Epidermal melanocyte (primary cell): ENCODE data around the gene DYNLT4.
"Not testable (repeated sequence)": the region's sequence is repeated elsewhere in the genome, so short reads cannot be mapped to it uniquely, and the experiment has no call there.

Experiments
- DNase-seq: peaks from one replicate; pipeline ENCODE4 v3.0.0; 2011; ENCODE audit warnings: low spot score; ENCODE audit not compliant: insufficient read length

The DYNLT4 gene

GRCh38 chr1:44808938-44809917, 2.1 kb upstream of the DYNLT4 start:
- DNase-seq, result peak; percentile 32

DNA sequence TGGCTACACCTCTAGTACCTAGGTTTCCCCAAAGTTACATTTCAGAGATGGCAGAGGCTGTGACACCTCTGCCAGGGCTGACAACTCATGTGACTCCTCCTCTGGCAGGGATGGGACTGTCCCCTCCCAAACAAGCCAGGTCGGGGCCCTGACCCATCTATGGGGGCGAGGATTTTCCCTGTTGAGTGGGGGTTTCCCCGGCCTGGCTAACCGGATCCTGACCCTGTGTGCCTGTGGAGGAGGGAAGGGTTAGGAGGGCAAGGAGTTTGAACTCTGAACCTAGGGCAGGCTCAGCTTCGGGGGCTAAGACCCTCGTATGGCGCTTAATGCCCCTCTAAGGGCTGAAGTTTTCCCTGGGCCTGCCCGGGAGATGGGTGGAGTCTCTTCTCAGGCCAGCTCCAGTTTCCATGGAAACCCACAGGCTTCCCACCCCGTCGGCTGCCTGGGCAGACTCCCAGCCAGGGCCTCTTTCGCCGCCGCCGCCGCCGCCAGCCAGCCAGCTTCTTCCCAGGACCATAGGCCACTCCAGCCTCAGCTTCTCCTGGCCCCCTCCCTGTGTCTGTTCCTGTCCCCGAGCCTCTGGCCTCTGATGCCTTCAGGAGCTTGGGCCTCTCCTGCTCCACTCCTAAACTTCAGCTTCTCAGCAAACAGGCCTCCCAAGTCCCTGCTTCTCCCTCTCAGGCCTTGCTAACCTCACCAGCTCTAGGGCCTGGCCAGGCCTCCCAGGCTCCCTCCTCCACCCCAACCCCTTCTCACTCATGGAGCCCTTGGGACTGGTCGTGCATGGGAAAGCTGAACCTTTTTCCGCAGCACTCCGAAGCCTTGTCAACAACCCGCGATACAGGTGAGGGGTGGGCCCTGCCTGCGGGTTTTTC, 1.1 kb upstream of the DYNLT4 start, which contains the start of gene BTBD19:
TSS of gene BTBD19 (plus strand) at position 461 of the 875 bp plus-strand sequence. CDS start at position 759, 298 bp downstream.
- peak; percentile 99 for DNase-seq

DNA sequence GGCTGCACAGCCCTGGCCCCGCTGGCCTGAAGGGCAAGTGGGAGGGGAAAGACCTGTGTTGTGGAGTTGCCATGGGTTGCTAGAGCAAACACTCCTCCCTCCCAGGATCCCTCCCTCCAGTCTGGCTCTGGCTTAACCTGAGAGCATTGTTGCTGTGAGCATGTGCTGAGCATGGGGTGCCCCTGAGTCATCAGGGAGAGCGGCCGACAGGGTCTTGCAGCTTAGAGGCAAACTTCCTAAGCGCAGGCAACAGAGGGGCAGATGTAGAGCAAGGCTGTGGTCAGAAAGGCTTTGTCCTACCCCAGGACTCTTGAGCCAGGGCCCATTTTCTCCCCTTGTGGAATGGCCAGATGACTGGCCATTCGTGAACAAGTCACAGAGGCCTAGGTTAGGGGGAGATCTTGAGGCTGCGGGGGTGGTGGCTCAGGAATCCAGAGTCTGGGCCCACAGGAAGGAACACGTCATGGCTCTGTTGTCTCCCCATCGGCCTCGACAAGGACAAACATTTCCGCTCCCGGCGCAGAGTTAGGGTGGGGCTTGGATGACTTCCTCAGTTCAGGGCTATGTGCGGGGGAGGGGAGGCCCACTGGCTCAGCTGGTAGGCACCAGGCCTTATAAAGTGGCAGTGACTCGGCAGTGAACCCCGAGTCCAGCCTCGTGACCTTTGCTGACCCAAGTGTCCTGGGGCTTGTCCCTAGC, 362 bp upstream of the DYNLT4 start:
- DNase-seq, result peak; percentile 97

DNA sequence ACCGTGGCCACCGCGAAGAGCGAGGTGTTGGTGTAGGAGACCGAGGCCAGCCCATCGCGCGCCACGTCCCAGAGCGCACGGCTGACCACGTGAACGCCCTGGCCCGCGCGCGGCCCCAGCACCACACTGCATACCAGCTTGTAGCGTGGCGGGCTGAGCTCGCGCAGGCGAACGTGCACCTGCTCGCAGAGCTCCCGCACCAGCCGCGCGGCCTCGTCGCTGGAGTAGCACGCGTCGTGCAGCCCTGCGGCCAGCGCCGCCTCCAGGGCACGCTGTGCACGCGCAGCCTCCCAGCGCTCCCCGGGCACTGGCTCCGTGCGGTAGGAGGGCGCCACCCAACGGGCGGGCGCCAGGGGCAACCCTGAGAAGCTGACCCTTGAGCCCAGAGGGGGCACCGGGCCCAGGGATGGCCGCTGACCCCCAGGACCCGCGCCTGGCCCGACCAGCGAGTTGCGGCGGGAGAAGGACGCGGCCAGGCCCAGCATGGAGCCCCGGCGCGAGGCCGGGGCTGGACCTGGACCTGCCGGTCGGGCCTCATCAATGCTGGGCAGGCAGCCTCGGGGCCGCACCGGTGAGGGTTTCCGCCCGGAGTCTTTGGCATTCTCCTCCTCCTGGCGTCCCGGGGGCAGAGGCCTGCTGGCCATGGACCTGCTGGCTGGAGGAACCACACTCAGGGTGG, 987 bp downstream of the DYNLT4 start:
- no peak for DNase-seq

DNA sequence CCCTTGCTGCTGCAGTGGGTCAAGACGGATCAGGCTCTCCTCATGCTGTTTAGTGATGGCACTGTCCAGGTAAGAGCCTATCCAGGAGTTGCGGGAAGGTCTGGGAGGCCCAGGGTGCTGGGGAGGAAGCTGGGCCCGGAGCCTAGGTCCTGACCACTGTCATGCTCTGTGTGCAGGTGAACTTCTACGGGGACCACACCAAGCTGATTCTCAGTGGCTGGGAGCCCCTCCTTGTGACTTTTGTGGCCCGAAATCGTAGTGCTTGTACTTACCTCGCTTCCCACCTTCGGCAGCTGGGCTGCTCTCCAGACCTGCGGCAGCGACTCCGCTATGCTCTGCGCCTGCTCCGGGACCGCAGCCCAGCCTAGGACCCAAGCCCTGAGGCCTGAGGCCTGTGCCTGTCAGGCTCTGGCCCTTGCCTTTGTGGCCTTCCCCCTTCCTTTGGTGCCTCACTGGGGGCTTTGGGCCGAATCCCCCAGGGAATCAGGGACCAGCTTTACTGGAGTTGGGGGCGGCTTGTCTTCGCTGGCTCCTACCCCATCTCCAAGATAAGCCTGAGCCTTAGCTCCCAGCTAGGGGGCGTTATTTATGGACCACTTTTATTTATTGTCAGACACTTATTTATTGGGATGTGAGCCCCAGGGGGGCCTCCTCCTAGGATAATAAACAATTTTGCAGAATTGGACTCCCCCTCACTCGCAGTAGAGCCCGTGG, 1.7 kb downstream of the DYNLT4 start:
- DNase-seq, result no peak

- DNase-seq, result no peak
Observed at GRCh38 chr1:44803312-44804095, 3.6 kb downstream of the DYNLT4 start.

GRCh38 chr1:44803062-44803311, 4.2 kb downstream of the DYNLT4 start:
- no peak for DNase-seq

DNA sequence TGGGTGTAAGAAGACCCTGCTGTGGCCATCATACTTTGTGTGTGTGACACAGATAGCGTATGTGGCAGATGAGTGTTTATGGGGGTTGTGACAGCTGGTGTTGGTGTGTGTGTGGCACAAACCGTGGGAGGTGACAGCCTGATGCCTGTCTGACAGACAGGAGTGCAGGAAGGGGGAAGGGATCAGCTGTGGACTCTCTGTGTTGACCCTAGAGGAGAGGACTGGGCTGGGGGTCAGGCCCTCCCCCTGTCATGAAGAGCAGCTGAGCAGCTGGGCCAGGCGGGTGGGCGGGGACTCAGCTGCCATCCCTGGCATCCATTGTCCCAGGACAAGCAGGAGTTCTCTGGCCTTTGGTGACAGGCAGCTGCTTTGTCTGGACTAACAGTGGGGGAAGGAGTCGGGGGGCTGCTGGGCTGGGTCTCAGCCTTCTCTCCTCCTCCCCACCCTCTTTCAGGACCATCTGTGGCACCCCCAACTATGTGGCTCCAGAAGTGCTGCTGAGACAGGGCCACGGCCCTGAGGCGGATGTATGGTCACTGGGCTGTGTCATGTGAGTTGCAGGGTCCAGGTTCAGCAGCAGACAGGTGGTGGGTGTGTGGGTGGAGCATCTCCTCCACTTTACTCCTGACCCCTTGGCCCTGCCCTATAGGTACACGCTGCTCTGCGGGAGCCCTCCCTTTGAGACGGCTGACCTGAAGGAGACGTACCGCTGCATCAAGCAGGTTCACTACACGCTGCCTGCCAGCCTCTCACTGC, 4.7 kb downstream of the DYNLT4 start:
- DNase-seq, result no peak

GRCh38 chr1:44801491-44802305, 5.5 kb downstream of the DYNLT4 start:
- no peak for DNase-seq

DNA sequence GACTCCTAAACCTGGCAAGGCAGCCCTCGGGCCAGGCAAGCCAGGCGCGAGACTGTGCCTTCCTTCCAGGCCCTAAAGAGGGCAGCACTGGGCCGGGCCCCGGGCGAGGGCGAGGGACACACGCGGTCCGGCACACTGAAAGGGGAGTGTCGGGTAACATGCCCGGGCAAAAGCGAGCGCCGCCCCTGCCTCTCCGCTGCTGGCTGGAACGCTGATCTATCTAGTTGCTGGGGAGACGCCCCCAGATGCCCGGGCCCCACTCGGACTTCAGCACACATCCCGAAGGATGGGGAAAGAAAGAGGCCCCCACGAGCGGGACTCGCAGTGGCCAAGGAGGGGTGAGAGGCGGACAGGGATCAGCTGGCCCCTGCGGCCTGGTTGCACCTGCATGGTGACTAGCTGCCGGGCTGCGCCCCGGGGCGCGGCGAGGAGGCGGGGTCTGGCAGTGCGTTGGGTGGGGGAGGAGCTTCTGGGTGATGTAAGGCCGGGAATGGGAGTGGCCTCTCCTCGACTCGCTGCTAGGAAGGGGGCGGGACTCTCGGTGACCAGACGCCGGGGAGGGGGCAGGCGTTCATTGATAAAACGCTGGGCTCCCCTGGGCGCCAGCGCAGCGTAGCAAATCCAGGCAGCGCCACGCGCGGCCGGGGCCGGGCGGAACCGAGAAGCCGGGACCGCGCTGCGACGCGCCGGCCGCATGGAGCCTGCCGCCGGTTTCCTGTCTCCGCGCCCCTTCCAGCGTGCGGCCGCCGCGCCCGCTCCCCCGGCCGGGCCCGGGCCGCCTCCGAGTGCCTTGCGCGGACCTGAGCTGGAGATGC, 7.2 kb downstream of the DYNLT4 start, which contains the start of gene PLK3:
TSS of gene PLK3 (plus strand) at position 608 of the 815 bp plus-strand sequence. CDS start at position 695, 87 bp downstream.
- DNase-seq, result peak; percentile 98

DNA sequence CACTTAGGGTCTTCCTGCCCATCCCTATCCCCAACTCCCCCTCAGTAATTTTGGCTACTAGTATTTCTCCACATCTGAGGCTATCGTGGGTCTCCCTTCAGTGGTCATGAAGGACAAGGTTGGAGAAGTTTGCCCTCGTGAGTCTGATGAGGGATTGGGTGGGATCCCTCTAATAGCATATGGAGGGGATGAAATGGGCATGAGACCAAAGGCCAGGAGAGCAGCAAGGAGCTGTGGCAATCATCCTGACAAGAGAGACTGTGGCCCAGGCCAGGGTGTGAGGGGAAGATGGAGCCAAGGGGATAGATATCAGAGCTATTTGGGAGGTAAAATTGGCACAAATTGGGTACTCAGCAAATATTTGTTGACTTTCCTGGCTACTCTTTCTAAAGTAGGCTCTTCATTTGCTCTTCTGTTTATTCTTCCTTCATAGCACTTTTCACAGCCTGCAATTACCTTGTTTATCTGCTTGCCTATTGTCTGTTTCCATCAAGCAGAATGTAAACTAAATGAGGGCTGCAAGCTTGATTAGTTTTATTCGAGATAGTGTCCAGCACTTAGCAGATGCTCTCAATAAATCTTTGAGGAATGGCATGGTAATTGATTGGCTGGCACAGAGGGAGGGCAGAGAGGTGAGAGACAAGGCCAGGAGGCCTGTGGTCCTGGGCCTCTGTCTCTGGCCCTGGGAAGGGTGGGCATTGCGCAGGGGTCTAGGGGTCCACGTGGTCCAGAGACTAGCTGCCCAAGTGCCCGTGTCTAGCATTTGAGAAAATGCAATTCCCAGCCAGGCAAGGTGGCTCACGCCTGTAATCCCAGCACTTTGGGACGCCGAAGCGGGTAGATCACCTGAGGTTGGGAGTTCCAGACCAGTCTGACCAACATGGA, 8.4 kb downstream of the DYNLT4 start:
- no peak for DNase-seq

DNA sequence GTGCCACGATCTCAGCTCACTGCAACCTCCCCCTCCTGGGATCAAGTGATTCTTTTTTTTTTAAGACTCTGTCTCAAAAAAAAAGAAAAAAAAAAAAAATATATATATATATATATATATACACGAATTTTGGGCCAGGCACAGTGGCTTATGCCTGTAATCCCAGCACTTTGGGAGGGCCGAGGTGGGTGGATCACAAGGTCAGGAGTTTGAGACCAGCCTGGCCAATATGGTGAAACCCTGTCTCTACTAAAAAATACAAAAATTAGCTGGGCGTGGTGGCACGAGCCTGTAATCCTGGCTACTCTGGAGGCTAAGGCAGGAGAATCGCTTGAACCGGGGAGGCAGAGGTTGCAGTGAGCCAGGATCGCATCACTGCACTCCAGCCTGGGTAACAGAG, 9.3 kb downstream of the DYNLT4 start:
- DNase-seq, result not testable (repeated sequence)

- DNase-seq, result no peak
Observed at GRCh38 chr1:44792736-44793502, 14.2 kb downstream of the DYNLT4 start.

DNA sequence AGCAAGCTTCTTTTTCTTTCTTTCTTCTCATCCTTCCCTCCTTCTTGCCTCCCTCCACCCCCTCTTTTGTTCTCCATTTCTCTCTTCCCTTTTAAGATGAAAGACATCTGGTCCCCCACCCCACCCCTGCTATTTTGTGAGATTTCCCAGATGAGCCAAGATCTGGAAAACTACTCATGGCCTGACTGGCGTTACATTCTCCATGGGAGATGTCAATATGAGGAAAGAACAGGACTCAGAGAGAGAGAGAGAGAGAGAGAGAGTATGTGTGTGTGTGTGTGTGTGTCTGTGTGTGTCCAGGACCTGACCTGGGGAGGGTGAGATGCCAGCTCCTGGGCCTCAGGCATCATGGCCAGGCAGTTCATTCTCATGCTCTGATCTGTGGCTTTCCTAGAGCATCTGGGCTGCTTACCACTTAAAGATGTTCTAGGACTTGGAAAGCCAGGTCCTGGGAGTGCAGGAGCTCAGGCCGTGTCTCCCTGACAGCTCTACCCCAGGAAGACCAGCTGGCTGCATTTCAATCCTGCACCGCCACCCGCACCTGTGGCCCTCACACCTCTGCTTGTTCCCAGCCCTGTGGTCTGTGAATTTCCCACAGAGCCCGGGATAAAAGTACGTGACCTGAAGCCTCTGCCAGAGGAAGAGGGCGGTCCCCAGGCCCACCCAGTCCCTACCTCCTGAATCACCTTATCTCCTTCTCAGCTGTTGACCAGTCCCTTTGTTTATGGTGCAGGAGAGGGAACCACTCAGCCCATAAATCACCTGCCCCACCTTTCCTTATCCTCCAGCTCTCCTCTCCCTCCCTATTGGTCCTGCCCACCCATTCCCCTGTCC, 16.0 kb downstream of the DYNLT4 start:
- no peak for DNase-seq
